GM18867 (cell line): ENCODE results near the gene CAPN7.
A peak's percentile ranks its signal among the peaks of the same experiment; 100 is the strongest.

Experiments
- ATAC-seq: cut with Tn5 transposase; IDR thresholded peaks from one replicate; pipeline ENCODE4 v1.9.1; 2021; ENCODE audit warnings: mild to moderate bottlenecking, moderate library complexity; ENCODE audit not compliant: unreplicated experiment

Gene CAPN7

GRCh38 chr3:15243822-15244482 is 37.9 kb downstream of the CAPN7 start:
- no peak for ATAC-seq

GRCh38 chr3:15246186-15246585 is 40.1 kb downstream of the CAPN7 start:
- ATAC-seq, result no peak

GRCh38 chr3:15253023-15253697 is 47.1 kb downstream of the CAPN7 start:
- ATAC-seq, result no peak

GRCh38 chr3:15255215-15255614 is 49.2 kb downstream of the CAPN7 start:
- no peak for ATAC-seq

GRCh38 chr3:15256861-15257341 is 50.9 kb downstream of the CAPN7 start:
- ATAC-seq, result no peak

GRCh38 chr3:15258720-15259119 is 52.7 kb downstream of the CAPN7 start:
- no peak for ATAC-seq

GRCh38 chr3:15260531-15260930 is 54.5 kb downstream of the CAPN7 start:
- ATAC-seq, result no peak

- no peak for ATAC-seq
Measured at GRCh38 chr3:15261274-15261673, 55.2 kb downstream of the CAPN7 start.

GRCh38 chr3:15262021-15262420 is 56.0 kb downstream of the CAPN7 start:
- no peak for ATAC-seq

GRCh38 chr3:15263120-15263519 is 57.1 kb downstream of the CAPN7 start:
- ATAC-seq, result no peak

- ATAC-seq, result no peak
Measured at GRCh38 chr3:15263926-15264325, 57.9 kb downstream of the CAPN7 start.

GRCh38 chr3:15264486-15264885 is 58.4 kb downstream of the CAPN7 start:
- no peak for ATAC-seq

- ATAC-seq, result no peak
Measured at GRCh38 chr3:15265655-15266509, 59.8 kb downstream of the CAPN7 start.

GRCh38 chr3:15266510-15267376 is 60.7 kb downstream of the CAPN7 start:
- ATAC-seq, result no peak

GRCh38 chr3:15267502-15267901 is 61.5 kb downstream of the CAPN7 start:
- no peak for ATAC-seq

- ATAC-seq, result peak; percentile 41
Measured at GRCh38 chr3:15268033-15268631, 62.1 kb downstream of the CAPN7 start.

- peak; percentile 66 for ATAC-seq
Measured at GRCh38 chr3:15269091-15269989, 63.3 kb downstream of the CAPN7 start.

- ATAC-seq, result no peak
Measured at GRCh38 chr3:15271030-15271429, 65.0 kb downstream of the CAPN7 start.

- peak; percentile 71 for ATAC-seq
Measured at GRCh38 chr3:15271785-15272381, 65.8 kb downstream of the CAPN7 start.
